Stomach (tissue), 9 donors: Measurements from ENCODE around the gene OGN. TPM values are rescaled to one million over a fixed set of nuclear protein-coding genes. Genes with fewer than 3 reads are reported as not detected.

Source experiments
- DNase-seq, 2 donors: peaks; one replicate each; pipeline versions ENCODE4 v3.0.0 to v3.0.0-alpha.2; 2013 to 2019
- H3K27ac ChIP-seq, 5 donors: fragments of 200-600 bp in 4 of 5; sonication (generic) in 4 of 5; one replicate each; pipeline ENCODE4 v1.5.1; 2013 to 2019; ENCODE audit warnings: mild to moderate bottlenecking in 1 of 5, moderate library complexity in 1 of 5
- H3K27me3 ChIP-seq, 3 donors: fragments of 200-600 bp; sonication (generic); one replicate each; pipeline ENCODE4 v1.5.1; 2017 to 2019; ENCODE audit warnings: mixed run types in 1 of 3
- H3K36me3 ChIP-seq, 4 donors: fragments of 200-600 bp; sonication (generic); 1 replicate in 3 of 4; 2 replicates in 1 of 4; pipeline ENCODE4 v1.5.1; 2016 to 2019
- H3K4me1 ChIP-seq, 4 donors: fragments of 200-600 bp; sonication (generic); one replicate each; pipeline ENCODE4 v1.5.1; 2016 to 2019
- H3K4me3 ChIP-seq, 4 donors: fragments of 200-600 bp; sonication (generic) in 3 of 4; one replicate each; pipeline ENCODE4 v1.5.1; 2016 to 2019; ENCODE audit warnings: mild to moderate bottlenecking in 1 of 4
- H3K9me3 ChIP-seq, 4 donors: fragments of 200-600 bp; sonication (generic); one replicate each; pipeline ENCODE4 v1.5.1; 2016 to 2019
- EP300 ChIP-seq: sonication (generic); formaldehyde crosslinking; IDR thresholded peaks from one replicate; pipeline ENCODE4 v1.6.1; 2017; ENCODE audit warnings: antibody characterized with exemption
- POLR2A ChIP-seq, 4 donors: fragments of 450-650 bp; IDR thresholded peaks; one replicate each; pipeline ENCODE4 v1.6.1; 2016; ENCODE audit warnings: antibody characterized with exemption in 4 of 4, control low read depth in 2 of 4, mild to moderate bottlenecking in 1 of 4, moderate library complexity in 1 of 4
- POLR2AphosphoS5 ChIP-seq, 3 donors: sonication (generic); formaldehyde crosslinking; IDR thresholded peaks; one replicate each; pipeline ENCODE4 v1.6.1; 2016; ENCODE audit warnings: antibody characterized with exemption in 3 of 3
- WGBS, 5 donors: extraction: QIAGEN DNeasy Blood & Tissue Kit in 3 of 5; methylation state at CpG; one replicate each; pipeline versions ENCODE4 v1.1.5 to v1.1.7; 2013 to 2018; 5-methylcytosine and 5-hydroxymethylcytosine counted together
- intact Hi-C: fragments of 100-400 bp; cut with DNase I; formaldehyde crosslinking; loops from one replicate; pipeline ENCODE4 v1.15.1; 2023; ENCODE audit warnings: low total_unique reads
- polyA plus RNA-seq, 3 donors: library from polyadenylated mRNA; stranded (reverse); fragments of 200-250 nt; gene quantifications; one replicate each; pipeline ENCODE4 v1.2.3, GENCODE V29; 2013
- total RNA-seq, 5 donors: library from RNA; depleted of rRNA; stranded (reverse); fragments of >200 nt; gene quantifications; one replicate each; pipeline versions ENCODE4 v1.1.0 to v1.2.3, GENCODE V29; 2014 to 2016
- TF ChIP-seq, protein P1 (sequence below), 7 experiments: fragments of 450-650 bp in 4 of 7; fragments of 200-600 bp in 3 of 7; sonication (generic) in 3 of 7; IDR thresholded peaks; one replicate each; pipeline ENCODE4 v1.5.1; 2016 to 2019; ENCODE audit warnings: antibody characterized with exemption in 7 of 7, control low read depth in 2 of 7, mild to moderate bottlenecking in 1 of 7
- donor health status: healthy with polysubstance abuse.
- donor health status: Bipolar disorder and iron deficiency.
- donor health status: healthy.

Gene OGN
- total and polyA plus RNA-seq, 8 donors = 0.87 to 138 (median 7.4) TPM

DNA sequence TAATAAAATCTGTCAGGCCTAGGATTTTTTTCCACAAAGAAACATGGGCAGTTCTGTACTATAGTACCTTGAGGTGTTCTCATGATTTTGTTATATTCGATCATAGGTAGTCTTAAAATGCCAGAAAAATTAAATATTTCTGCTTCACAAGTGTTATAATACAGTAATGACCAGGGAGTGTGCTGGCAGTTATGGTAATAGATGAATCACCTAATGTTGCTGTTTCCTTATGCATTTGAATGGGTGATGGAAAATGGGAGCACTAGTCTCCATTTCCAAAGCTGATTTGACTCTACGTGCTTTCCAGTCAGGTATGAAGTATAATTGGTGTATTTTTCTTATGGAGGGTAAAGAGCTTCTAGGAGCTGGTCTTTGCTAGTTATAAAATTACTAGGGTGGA, 23.8 kb downstream of the OGN start:
- Histone ChIP-seq H3K27ac (no peak overlapping the region), H3K36me3 (no peaks in the 10 kb centered on the region), H3K9me3 (no peaks in the 10 kb centered on the region), H3K27me3 (no peaks in the 10 kb centered on the region), H3K4me1 (no peaks in the 10 kb centered on the region), H3K4me3 (no peak overlapping the region)
- intact Hi-C loops = no loop called here
- DNase-seq = no peak
- TF ChIP-seq EP300 (no peak), POLR2AphosphoS5 (IDR thresholded peaks at IDR 0.05) (no peak), POLR2A (IDR thresholded peaks at IDR 0.05) (no peak)
- TF ChIP-seq, protein P1, sequence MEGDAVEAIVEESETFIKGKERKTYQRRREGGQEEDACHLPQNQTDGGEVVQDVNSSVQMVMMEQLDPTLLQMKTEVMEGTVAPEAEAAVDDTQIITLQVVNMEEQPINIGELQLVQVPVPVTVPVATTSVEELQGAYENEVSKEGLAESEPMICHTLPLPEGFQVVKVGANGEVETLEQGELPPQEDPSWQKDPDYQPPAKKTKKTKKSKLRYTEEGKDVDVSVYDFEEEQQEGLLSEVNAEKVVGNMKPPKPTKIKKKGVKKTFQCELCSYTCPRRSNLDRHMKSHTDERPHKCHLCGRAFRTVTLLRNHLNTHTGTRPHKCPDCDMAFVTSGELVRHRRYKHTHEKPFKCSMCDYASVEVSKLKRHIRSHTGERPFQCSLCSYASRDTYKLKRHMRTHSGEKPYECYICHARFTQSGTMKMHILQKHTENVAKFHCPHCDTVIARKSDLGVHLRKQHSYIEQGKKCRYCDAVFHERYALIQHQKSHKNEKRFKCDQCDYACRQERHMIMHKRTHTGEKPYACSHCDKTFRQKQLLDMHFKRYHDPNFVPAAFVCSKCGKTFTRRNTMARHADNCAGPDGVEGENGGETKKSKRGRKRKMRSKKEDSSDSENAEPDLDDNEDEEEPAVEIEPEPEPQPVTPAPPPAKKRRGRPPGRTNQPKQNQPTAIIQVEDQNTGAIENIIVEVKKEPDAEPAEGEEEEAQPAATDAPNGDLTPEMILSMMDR (IDR thresholded peaks at IDR 0.05) = no peak
- 97 to 99% (median 98%) methylated on average over 2 of the region's 2 CpGs for WGBS, 5 donors

DNA sequence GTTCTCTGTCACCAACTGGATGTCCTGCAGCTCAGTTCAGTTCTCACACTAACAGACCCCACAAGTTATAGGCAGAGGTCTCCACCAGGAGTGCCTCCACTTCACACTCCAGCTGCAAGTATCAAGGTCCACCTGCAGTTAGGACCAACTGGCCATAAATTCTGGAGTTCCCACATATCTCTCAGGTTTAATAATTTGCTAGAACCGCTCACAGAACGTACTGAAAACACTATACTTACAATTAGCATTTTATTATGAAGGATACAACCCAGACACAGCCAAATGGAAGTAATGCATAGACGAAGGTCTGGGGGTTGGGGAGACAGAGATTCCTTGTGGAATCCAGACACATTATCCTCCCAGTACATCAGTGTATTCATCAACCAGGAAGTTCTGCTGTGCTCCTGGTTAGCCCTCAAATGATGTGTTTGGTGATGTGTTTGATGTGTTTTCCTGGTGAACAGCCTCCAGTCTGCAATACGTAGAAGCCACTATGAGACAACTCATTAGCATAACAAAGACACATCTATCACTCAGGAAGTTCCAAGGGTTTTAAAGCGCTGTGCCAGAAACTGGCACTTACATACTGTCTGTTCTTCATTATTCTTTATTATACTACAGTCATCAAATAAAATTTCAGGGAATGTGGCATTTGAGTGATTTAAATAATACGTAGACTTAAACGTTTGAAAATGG, 25.4 kb downstream of the OGN start:
- intact Hi-C loops = no loop called here
- TF ChIP-seq POLR2AphosphoS5 (IDR thresholded peaks at IDR 0.05) = no peak
- no peak for TF ChIP-seq EP300
- no peak for TF ChIP-seq POLR2A (IDR thresholded peaks at IDR 0.05)
- TF ChIP-seq, protein P1 (IDR thresholded peaks at IDR 0.05) = no peak
- H3K27ac ChIP-seq = no peak overlapping the region

DNA sequence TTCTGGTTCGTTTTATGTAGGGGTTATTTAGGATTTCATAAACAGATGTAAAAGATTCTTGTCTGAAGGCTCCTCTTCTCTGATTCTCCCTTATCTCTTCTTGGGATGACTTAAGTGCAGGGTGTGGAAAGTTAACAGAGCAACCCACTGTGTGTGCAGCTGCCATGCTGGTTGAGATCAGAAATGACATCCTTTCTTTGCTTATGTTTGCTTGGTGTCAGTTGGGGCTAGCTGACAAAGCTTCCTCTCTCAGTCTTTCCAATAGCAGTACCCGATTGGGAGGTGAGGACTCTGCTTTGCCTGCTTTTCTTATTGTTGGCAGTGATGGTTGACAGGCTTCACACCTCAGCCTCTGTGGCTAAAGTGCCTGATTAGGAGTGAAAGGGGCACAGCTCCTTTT, 26.5 kb downstream of the OGN start:
- TF ChIP-seq, protein P1 (IDR thresholded peaks at IDR 0.05) = no peak
- TF ChIP-seq EP300 (no peak), POLR2AphosphoS5 (IDR thresholded peaks at IDR 0.05) (no peak), POLR2A (IDR thresholded peaks at IDR 0.05) (no peak)
- intact Hi-C loops = no loop called here
- Histone ChIP-seq H3K4me3 (no peak overlapping the region), H3K4me1 (no peaks in the 10 kb centered on the region), H3K27me3 (no peaks in the 10 kb centered on the region), H3K27ac (no peak overlapping the region), H3K36me3 (no peaks in the 10 kb centered on the region), H3K9me3 (peaks cover 0 to 18% (median 11%) of the 10 kb centered on the region in 4 donors)
- WGBS, 5 donors = 64 to 79% (median 70%) methylated on average over 2 of the region's 2 CpGs
- no peak for DNase-seq

More for the DNA sequence above, 25.4 kb downstream of the OGN start:
- no peak for DNase-seq
- Histone ChIP-seq H3K4me1 (no peaks in the 10 kb centered on the region), H3K9me3 (peaks cover 0 to 10% (median 2%) of the 10 kb centered on the region in 4 donors), H3K4me3 (no peak overlapping the region), H3K36me3 (no peaks in the 10 kb centered on the region), H3K27me3 (no peaks in the 10 kb centered on the region)
- WGBS, 5 donors = 66 to 85% (median 84%) methylated on average over 7 of the region's 7 CpGs

DNA sequence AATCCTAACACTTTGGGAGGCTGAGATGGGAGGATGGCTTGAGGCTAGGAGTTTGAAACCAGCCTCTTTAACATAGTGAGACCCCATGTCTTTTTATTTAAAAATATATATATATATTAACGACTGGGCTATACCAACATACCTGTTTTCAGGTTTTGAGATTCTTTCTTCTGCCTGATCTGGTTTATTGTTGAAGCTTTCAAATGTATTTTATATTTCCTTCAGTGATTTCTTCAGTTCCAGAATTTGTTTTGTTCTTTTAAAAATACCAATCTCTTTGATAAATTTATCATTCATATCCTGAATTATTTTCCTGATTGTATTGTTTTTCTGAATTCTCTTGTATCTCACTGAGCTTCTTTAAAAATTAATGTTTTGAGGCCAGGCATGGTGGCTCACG, 31.2 kb downstream of the OGN start:
- no peak for DNase-seq
- Histone ChIP-seq H3K9me3 (peaks cover 0 to 18% (median 11%) of the 10 kb centered on the region in 4 donors), H3K27ac (no peak overlapping the region), H3K27me3 (no peaks in the 10 kb centered on the region), H3K36me3 (no peaks in the 10 kb centered on the region), H3K4me1 (no peaks in the 10 kb centered on the region), H3K4me3 (no peak overlapping the region)
- intact Hi-C loops = no loop called here
- 97 to 100% (median 98%) methylated on average over 2 of the region's 2 CpGs for WGBS, 5 donors
- no peak for TF ChIP-seq EP300
- TF ChIP-seq, protein P1 (IDR thresholded peaks at IDR 0.05) = no peak
- no peak for TF ChIP-seq POLR2AphosphoS5 (IDR thresholded peaks at IDR 0.05)
- TF ChIP-seq POLR2A (IDR thresholded peaks at IDR 0.05) = no peak
